ENCODE measurements around the gene CDK17. TPM values are rescaled to one million over a fixed set of nuclear protein-coding genes. Genes with fewer than 3 reads are reported as not detected.

Gene CDK17
- total RNA-seq, 1 experiment from 2014 or later: 21.4 TPM

DNA sequence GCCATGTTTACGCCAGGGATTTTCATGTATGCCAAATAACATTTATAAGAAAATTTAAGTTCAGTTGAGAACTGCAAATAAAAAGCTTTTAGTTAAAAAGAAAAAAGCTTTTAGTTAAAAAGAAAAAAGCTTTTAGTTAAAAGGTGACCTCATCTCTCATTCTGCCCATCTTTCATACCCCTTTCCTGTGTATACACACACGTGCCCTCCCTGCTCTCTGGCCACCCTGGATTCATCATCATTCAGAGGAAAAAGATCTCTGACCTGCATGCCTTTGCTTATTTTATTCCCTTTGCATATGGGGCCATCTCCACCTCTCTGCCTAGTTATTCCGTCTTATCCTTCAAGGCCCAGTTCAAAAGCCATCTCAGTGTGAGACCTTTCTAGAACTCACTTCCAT lies 38.1 kb upstream of the CDK17 start:
- Histone ChIP-seq H2AFZ (ENCODE audit: low read depth, low read length, poor library complexity, severe bottlenecking) (no peak overlapping the region), H3K79me2 (ENCODE audit: insufficient read depth, low read length) (no peaks in the 10 kb centered on the region), H3K9me3 (ENCODE audit: control insufficient read depth in 1 of 2, insufficient read depth in 1 of 2, low read depth in 1 of 2, low read length in 2 of 2) (no peaks in the 10 kb centered on the region), H3K4me3 (replicated peaks in 1 of 2; ENCODE audit: low read depth in 1 of 2, low read length in 2 of 2) (no peak overlapping the region), H3K27ac (ENCODE audit: low read depth, low read length) (no peak overlapping the region), H3K27me3 (ENCODE audit: insufficient read depth, low read length) (no peaks in the 10 kb centered on the region), H3K4me1 (ENCODE audit: control insufficient read depth in 1 of 2, insufficient read depth in 2 of 2, low read length in 2 of 2) (no peaks in the 10 kb centered on the region), H3K4me2 (ENCODE audit: low read length) (no peak overlapping the region), H3K9me2 (ENCODE audit: insufficient read depth) (no peaks in the 10 kb centered on the region), H4K20me1 (ENCODE audit: insufficient read depth) (no peaks in the 10 kb centered on the region), H3K36me3 (ENCODE audit: control insufficient read depth in 1 of 2, insufficient read depth in 2 of 2, low read length in 2 of 2) (no peaks in the 10 kb centered on the region), H3K9ac (ENCODE audit: low read length) (no peak overlapping the region)
- RAD21 ChIA-PET (ENCODE audit: low non-redundant PET in 1 of 2, low total read pairs in 2 of 2, uncharacterized antibody in 2 of 2, unreplicated experiment in 2 of 2): no interaction called here
- POLR2A ChIA-PET: no interaction called here
- no TSS peak for BruUV-seq (replicated peaks)
- ATAC-seq (no peak), DNase-seq (ENCODE audit: low read depth, low spot score) (no peak)
- CTCF ChIA-PET: no interaction called here
- TF ChIP-seq JUND (IDR thresholded peaks at IDR 0.05) (no peak), EGR1 (IDR thresholded peaks at IDR 0.05; ENCODE audit: low read depth) (no peak), MAX (IDR thresholded peaks at IDR 0.05) (no peak), YY1 (IDR thresholded peaks at IDR 0.05; ENCODE audit: extremely low read depth, insufficient replicate concordance, low read depth, low read length) (no peak), FOSL1 (IDR thresholded peaks at IDR 0.05; ENCODE audit: low read depth) (no peak), ELF1 (IDR thresholded peaks at IDR 0.05; ENCODE audit: borderline replicate concordance, low read depth) (no peak), SP1 (IDR thresholded peaks at IDR 0.05; ENCODE audit: low read depth) (no peak), CBX3 (IDR thresholded peaks at IDR 0.05; ENCODE audit: low read depth) (no peak), CEBPB (IDR thresholded peaks at IDR 0.05; ENCODE audit: low read depth) (no peak), EZH2phosphoT487 (IDR thresholded peaks at IDR 0.05; ENCODE audit: borderline replicate concordance) (no peak), EZH2 (IDR thresholded peaks at IDR 0.05) (no peak), POLR2AphosphoS5 (IDR thresholded peaks at IDR 0.05; ENCODE audit: low read depth, low read length) (no peak), REST (IDR thresholded peaks at IDR 0.05; ENCODE audit: low read depth) (no peak), RAD21 (IDR thresholded peaks at IDR 0.05; ENCODE audit: low read depth) (no peak), ZBTB33 (IDR thresholded peaks at IDR 0.05; ENCODE audit: extremely low read depth, insufficient replicate concordance, low read length) (no peak)
- TF ChIP-seq, protein P1, sequence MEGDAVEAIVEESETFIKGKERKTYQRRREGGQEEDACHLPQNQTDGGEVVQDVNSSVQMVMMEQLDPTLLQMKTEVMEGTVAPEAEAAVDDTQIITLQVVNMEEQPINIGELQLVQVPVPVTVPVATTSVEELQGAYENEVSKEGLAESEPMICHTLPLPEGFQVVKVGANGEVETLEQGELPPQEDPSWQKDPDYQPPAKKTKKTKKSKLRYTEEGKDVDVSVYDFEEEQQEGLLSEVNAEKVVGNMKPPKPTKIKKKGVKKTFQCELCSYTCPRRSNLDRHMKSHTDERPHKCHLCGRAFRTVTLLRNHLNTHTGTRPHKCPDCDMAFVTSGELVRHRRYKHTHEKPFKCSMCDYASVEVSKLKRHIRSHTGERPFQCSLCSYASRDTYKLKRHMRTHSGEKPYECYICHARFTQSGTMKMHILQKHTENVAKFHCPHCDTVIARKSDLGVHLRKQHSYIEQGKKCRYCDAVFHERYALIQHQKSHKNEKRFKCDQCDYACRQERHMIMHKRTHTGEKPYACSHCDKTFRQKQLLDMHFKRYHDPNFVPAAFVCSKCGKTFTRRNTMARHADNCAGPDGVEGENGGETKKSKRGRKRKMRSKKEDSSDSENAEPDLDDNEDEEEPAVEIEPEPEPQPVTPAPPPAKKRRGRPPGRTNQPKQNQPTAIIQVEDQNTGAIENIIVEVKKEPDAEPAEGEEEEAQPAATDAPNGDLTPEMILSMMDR (IDR thresholded peaks at IDR 0.05 in 2 of 3, conservative IDR thresholded peaks at IDR 0.05 in 1 of 3; ENCODE audit: borderline replicate concordance in 1 of 3, insufficient read depth in 1 of 3, low read depth in 2 of 3, low read length in 2 of 3): no peak
- intact Hi-C loops (cut with micrococcal nuclease): loop anchor here (2.0 kb wide), 1 partner anchor 72 kb away; no protein-coding TSS in a partner anchor

Data from HCT116 (cell line).